HG02884 (cell line): ENCODE data around the gene BCL6B.
"Not testable (repeated sequence)": the region's sequence is repeated elsewhere in the genome, so short reads cannot be mapped to it uniquely, and the experiment has no call there.

Source experiments
- ATAC-seq: cut with Tn5 transposase; IDR thresholded peaks from one replicate; pipeline ENCODE4 v1.9.1; 2021; ENCODE audit warnings: mild to moderate bottlenecking, moderate library complexity; ENCODE audit not compliant: unreplicated experiment

Gene BCL6B

GRCh38 chr17:7026471-7027115 lies 3.7 kb downstream of the BCL6B start:
- ATAC-seq, result no peak

DNA sequence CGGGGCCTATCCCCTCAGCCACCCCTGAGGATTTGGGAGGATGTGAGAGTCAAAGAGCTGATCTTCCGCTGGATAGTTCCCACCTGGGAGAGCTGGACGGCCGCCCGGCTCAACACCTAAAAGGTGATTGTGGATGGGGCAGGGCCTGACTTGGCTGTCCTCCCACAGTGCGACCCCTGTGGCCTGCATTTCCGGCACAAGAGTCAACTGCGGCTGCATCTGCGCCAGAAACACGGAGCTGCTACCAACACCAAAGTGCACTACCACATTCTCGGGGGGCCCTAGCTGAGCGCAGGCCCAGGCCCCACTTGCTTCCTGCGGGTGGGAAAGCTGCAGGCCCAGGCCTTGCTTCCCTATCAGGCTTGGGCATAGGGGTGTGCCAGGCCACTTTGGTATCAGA lies 4.5 kb downstream of the BCL6B start:
- no peak for ATAC-seq

GRCh38 chr17:7029096-7029495 lies 6.2 kb downstream of the BCL6B start:
- no peak for ATAC-seq

DNA sequence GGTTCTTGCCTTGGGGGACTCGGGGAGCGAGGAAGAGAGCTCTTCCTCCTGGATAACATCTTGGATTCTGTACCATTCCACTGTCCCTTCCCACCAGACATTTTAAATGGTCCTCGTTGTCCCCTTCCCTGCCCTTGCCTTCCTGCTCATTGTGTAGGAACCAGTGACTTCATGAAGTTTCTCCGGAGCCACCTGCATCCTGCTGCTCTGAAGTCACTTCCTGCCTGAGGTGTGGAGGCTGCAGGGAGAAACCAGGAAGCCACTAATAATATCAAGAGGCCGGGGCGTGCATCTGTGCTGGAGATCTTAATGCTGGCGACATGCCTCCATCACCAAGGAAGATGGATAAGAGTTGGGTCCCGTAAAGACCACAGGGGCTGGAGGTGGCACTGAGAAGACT lies 6.8 kb downstream of the BCL6B start:
- ATAC-seq, result no peak

DNA sequence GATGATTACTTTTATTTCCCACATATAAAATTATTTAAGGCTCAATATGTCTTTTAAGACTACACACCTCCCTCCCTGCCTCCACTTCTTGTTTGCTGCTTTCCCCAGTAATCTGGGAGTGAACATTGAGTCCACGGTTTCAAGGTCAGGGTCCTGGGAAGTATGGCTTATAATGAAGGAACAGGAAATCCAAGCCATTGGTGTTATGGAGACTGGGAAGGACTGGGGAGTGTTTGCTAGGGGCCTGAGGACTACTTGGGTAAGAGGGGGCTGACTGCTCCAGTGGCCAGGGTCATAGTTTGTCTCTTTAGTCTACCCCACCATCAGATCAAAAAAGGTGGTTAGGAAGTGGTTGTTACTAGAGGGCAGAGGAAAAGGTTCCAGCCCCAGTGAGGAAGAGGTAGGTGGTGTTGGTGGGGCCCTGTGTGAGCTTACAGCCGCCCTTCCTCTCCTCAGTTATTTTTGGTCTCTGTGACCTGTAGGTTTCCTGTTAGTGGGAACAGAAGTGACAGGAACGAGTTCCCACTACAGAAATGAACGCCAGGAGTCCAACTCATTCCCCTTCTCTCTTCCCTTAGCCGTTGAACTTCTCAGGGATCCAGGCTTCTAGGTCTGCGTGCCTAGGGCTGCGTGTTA lies 12.2 kb downstream of the BCL6B start:
- peak; percentile 29 for ATAC-seq

DNA sequence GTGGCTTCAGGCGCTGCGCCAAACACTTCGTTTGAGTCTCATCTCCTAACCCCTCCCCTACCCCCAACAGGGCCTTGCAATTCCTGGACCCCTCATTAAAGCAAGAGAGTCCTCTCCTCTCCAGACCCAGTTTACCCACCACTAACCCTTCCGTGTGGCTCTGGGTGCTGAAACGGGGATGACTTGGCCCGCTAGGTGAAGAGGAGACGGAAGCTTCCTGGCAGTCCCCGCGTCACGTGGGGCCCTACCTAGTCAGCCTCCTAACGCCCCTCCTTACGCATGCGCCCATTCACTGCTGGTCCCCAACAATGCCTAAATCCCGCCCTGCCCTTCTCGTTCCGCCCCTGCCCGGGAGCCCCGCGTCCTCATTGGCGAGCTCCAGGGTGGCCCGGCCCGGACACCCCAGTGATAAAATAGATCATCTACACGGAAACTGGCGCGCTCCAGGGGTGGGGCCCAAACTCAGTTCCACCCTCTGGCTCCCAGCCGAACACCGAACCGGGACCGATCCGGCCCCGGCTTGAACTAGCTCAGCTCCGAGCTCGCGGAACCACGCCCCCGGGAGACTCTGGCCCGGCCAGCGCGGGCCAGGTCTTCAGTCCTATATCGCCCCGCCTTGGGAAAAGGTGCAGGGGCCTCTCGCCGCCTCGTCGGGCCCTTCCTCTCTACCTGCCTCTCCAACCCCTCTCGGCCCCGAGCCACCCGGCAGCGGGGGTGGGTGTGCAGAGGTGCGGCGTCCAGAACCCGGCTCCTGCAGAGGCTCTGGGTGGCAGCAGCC lies 12.9 kb downstream of the BCL6B start, which contains the start of gene SLC16A13:
Gene SLC16A13 (plus strand): TSS at position 425 of the 778 bp plus-strand sequence. CDS start 368 bp downstream, outside the sequence.
- ATAC-seq, result peak; percentile 82

GRCh38 chr17:7038025-7038862 lies 15.4 kb downstream of the BCL6B start:
- no peak for ATAC-seq

- no peak for ATAC-seq
These were observed 17.0 kb downstream of the BCL6B start for GRCh38 chr17:7039832-7040231.

- ATAC-seq, result no peak
These were observed 19.0 kb downstream of the BCL6B start for GRCh38 chr17:7041607-7042500.

GRCh38 chr17:7042501-7043181 lies 19.8 kb downstream of the BCL6B start:
- no peak for ATAC-seq

GRCh38 chr17:7043182-7043496 lies 20.3 kb downstream of the BCL6B start:
- ATAC-seq, result no peak

DNA sequence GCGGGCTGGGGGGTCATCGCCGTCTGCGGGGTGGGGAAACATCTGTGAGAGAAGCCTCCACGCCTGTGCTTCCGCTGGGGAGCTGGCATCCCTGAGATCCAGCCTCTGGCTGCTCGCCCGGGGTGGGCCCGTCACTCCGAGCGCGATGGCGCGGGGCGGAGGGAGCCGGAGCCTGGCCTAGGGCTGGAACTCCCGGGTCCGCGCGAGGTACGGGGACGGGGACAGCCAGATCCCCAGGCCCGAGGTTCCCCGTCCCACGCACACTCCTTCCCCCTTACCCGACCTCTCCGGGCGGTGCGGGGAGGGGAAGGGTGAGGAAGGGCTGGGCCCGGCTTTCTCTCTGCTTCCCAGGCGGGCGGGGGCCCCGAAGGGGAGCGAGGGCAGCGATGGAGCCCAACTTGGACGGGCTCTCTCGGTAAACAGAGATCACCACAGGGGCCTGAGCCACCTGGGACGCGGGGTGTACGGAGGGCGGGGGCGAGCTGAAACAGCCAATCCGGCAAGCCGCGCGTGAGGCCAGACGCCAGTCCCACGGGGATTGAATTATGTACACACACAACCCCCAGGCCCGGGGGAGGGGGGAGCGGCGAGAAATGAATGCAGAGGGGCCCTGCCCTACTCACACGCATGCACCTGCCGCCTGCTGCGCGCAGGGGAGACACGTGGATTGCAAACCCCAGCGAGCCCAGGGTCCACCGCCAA lies 20.8 kb downstream of the BCL6B start, which contains the start of gene SLC16A11:
Gene SLC16A11 (minus strand): TSS at position 596 of the 702 bp plus-strand sequence. CDS start 579 bp downstream, at position 17.
- no peak for ATAC-seq

DNA sequence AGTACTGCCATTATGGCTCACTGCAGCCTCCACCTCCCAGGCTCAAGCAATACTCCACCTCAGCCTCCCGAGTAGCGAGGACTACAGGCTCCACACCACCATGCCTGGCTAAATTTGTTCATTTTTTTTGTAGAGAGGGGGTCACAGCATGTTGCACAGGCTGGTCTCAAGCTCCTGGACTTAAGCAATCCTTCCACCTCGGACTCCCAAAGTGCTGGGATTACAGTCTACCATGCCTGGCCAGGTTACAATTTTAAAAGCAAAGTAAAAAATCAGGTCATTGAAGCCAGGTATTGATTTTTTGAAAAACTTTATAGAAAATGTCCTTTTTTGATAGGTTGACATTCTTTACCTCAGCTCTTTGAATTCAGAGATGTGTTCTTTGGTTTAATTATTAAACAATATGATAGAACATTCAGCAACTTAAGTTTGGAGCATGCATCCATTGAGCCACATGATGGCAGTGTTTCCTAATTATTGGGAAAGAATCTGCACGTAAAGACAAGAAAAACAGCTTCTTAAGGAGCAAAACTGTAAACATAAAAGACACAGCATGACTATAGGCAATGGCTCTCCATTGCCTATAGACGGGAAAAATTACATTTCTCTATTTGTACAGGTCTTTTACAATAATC lies 22.8 kb downstream of the BCL6B start:
- no peak for ATAC-seq

GRCh38 chr17:7046127-7046724 lies 23.4 kb downstream of the BCL6B start:
- no peak for ATAC-seq

- not testable (repeated sequence) for ATAC-seq
These were observed 24.0 kb downstream of the BCL6B start for GRCh38 chr17:7046725-7047397.

DNA sequence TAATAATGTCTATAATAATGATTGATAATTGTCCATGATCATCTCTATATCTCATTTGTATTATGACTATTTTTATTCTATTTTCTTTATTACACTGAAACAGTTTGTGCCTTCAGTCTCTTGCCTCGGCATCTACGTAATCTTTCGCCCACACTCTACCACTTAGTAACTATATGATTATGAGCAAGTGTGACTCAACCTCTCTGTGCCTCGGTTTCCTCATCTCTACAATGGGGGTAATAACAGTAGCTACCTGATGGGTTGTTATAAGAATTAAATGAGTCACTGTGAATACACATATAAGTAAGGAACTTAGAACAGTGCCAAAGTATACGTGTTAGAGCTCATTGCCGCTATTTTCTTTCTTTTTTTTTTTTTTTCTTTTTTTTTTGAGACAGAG lies 24.7 kb downstream of the BCL6B start:
- no peak for ATAC-seq

- no peak for ATAC-seq
These were observed 26.1 kb downstream of the BCL6B start for GRCh38 chr17:7048968-7049367.
